IMR-90 (cell line): ENCODE results near the gene PNPLA1. TPM values are rescaled to one million over a fixed set of nuclear protein-coding genes. Genes with fewer than 3 reads are reported as not detected.

Experiments
- ATAC-seq: fragments of 200-7000 bp; cut with Tn5 transposase; 2 replicates; pipeline ENCODE4 v1.9.1; 2020; ENCODE audit warnings: low read depth, mild to moderate bottlenecking, moderate library complexity
- BruUV-seq: library from RNA; stranded (reverse); fragments of 400-500 nt; replicated peaks from 2 replicates; lab custom pipeline; 2021; lab: Mats Ljungman, UMichigan
- CTCF ChIA-PET: fragments of 300-600 bp; formaldehyde crosslinking; extraction: SDS; loops from one replicate; lab custom pipeline; 2021; ENCODE audit warnings: antibody characterized with exemption; lab: Yijun Ruan, JAX
- POLR2A ChIA-PET: fragments of 300-600 bp; sonication (Branson Sonifier 250); formaldehyde crosslinking; loops from one replicate; lab custom pipeline; 2022; ENCODE audit warnings: antibody characterized with exemption; ENCODE audit not compliant: unreplicated experiment; lab: Charles Lee
- DNase-seq: peaks from one replicate; pipeline ENCODE4 v3.0.0; 2013
- H2AFZ ChIP-seq: replicated peaks from 2 replicates; pipeline ENCODE3; 2013; ENCODE audit warnings: low read length, mild to moderate bottlenecking; ENCODE audit not compliant: poor library complexity
- H2AK5ac ChIP-seq: 2 replicates; pipeline ENCODE4 v1.6.1; 2013; ENCODE audit warnings: low read depth, low read length, inconsistent platforms
- H2AK9ac ChIP-seq: replicated peaks from 2 replicates; pipeline ENCODE3; 2013; ENCODE audit warnings: mild to moderate bottlenecking, low read depth, low read length, moderate library complexity; ENCODE audit not compliant: poor library complexity
- H2BK120ac ChIP-seq: 2 replicates; pipeline ENCODE4 v1.6.1; 2013; ENCODE audit warnings: low read depth, low read length, inconsistent platforms
- H2BK15ac ChIP-seq: 3 replicates; pipeline ENCODE4 v1.6.1; 2013; ENCODE audit warnings: low read depth, low read length, inconsistent platforms
- H2BK20ac ChIP-seq: 2 replicates; pipeline ENCODE4 v1.6.1; 2013; ENCODE audit warnings: low read depth, mild to moderate bottlenecking, inconsistent platforms, low read length, moderate library complexity
- H2BK5ac ChIP-seq: 2 replicates; pipeline ENCODE4 v1.6.1; 2013; ENCODE audit warnings: mild to moderate bottlenecking, low read depth, low read length, inconsistent platforms; ENCODE audit not compliant: poor library complexity, severe bottlenecking
- H3K14ac ChIP-seq: replicated peaks from 2 replicates; pipeline ENCODE4 v1.6.1; 2013; ENCODE audit warnings: low read depth, low read length, inconsistent platforms
- H3K18ac ChIP-seq: 2 replicates; pipeline ENCODE4 v1.6.1; 2013; ENCODE audit warnings: low read depth, low read length, control low read depth
- H3K23ac ChIP-seq: 2 replicates; pipeline ENCODE4 v1.6.1; 2013; ENCODE audit warnings: low read depth, low read length, inconsistent platforms
- H3K27ac ChIP-seq: 2 replicates; pipeline ENCODE4 v1.5.1; 2013; ENCODE audit warnings: mild to moderate bottlenecking, control low read depth, low read length; ENCODE audit not compliant: insufficient read depth
- H3K27me3 ChIP-seq: 2 replicates; pipeline ENCODE4 v1.6.1; 2013; ENCODE audit warnings: low read length; ENCODE audit not compliant: control insufficient read depth, insufficient read depth
- H3K36me3 ChIP-seq: 2 replicates; pipeline ENCODE4 v1.6.1; 2013; ENCODE audit warnings: low read length, mixed read lengths; ENCODE audit not compliant: control insufficient read depth, insufficient read depth
- H3K4ac ChIP-seq: 2 replicates; pipeline ENCODE4 v1.6.1; 2013; ENCODE audit warnings: low read depth, low read length, inconsistent platforms
- H3K4me1 ChIP-seq: 2 replicates; pipeline ENCODE4 v1.6.1; 2013; ENCODE audit warnings: low read length, mixed read lengths; ENCODE audit not compliant: control insufficient read depth, insufficient read depth
- H3K4me2 ChIP-seq: 2 replicates; pipeline ENCODE4 v1.6.1; 2013; ENCODE audit warnings: low read depth, mild to moderate bottlenecking, control low read depth, low read length, moderate library complexity
- H3K4me3 ChIP-seq: 2 replicates; pipeline ENCODE4 v1.5.1; 2013; ENCODE audit warnings: low read depth, mild to moderate bottlenecking, control low read depth, low read length, moderate library complexity; ENCODE audit not compliant: insufficient read depth
- H3K56ac ChIP-seq: 2 replicates; pipeline ENCODE4 v1.6.1; 2013; ENCODE audit warnings: low read length, inconsistent platforms; ENCODE audit not compliant: insufficient read depth; ENCODE audit errors: extremely low read depth
- H3K79me1 ChIP-seq, 2 experiments: 2 replicates each; pipeline ENCODE4 v1.6.1; 2013; ENCODE audit warnings: low read length in 2 of 2, inconsistent platforms in 1 of 2, low read depth in 1 of 2
- H3K9ac ChIP-seq: 2 replicates; pipeline ENCODE4 v1.6.1; 2013; ENCODE audit warnings: low read depth, low read length, control low read depth
- H3K9me1 ChIP-seq: 2 replicates; pipeline ENCODE4 v1.6.1; 2013; ENCODE audit warnings: low read length, inconsistent platforms; ENCODE audit not compliant: insufficient read depth
- H3K9me3 ChIP-seq: 2 replicates; pipeline ENCODE4 v1.6.1; 2013; ENCODE audit warnings: low read length; ENCODE audit not compliant: control insufficient read depth, insufficient read depth
- H4K20me1 ChIP-seq: 2 replicates; pipeline ENCODE4 v1.6.1; 2013; ENCODE audit warnings: low read length, inconsistent platforms; ENCODE audit not compliant: insufficient read depth
- H4K5ac ChIP-seq: 2 replicates; pipeline ENCODE4 v1.6.1; 2013; ENCODE audit warnings: mild to moderate bottlenecking, low read depth, low read length, control low read depth
- H4K8ac ChIP-seq, 2 experiments: 2 replicates each; pipeline ENCODE4 v1.6.1; 2013; ENCODE audit warnings: low read depth in 2 of 2, low read length in 2 of 2, control low read depth in 1 of 2, inconsistent platforms in 1 of 2
- H4K91ac ChIP-seq: 2 replicates; pipeline ENCODE4 v1.6.1; 2013; ENCODE audit warnings: low read depth, low read length, inconsistent platforms; ENCODE audit not compliant: insufficient read depth
- BHLHE40 ChIP-seq: fragments of 150-350 bp; IDR thresholded peaks from 2 replicates; pipeline ENCODE4 v1.6.1; 2016; ENCODE audit warnings: mild to moderate bottlenecking, low read depth, low read length
- CEBPB ChIP-seq: IDR thresholded peaks from 2 replicates; pipeline ENCODE4 v1.6.1; 2012; ENCODE audit warnings: low read depth, low read length, improper control_type of control experiment
- CHD1 ChIP-seq: IDR thresholded peaks from 2 replicates; pipeline ENCODE4 v1.6.1; 2012; ENCODE audit warnings: low read depth, low read length, improper control_type of control experiment
- MAFK ChIP-seq: IDR thresholded peaks from 2 replicates; pipeline ENCODE4 v1.6.1; 2012; ENCODE audit warnings: low read depth, low read length, improper control_type of control experiment
- MAZ ChIP-seq: IDR thresholded peaks from 2 replicates; pipeline ENCODE4 v1.6.1; 2012; ENCODE audit warnings: low read depth, mild to moderate bottlenecking, low read length, improper control_type of control experiment, moderate library complexity, borderline replicate concordance
- MXI1 ChIP-seq: IDR thresholded peaks from 2 replicates; pipeline ENCODE4 v1.6.1; 2012; ENCODE audit warnings: low read depth, mild to moderate bottlenecking, low read length, moderate library complexity, borderline replicate concordance
- NFE2L2 ChIP-seq: fragments of 150-350 bp; IDR thresholded peaks from 2 replicates; pipeline ENCODE4 v1.6.1; 2016; ENCODE audit warnings: low read depth, mild to moderate bottlenecking, low read length
- POLR2A ChIP-seq: IDR thresholded peaks from 2 replicates; pipeline ENCODE4 v1.6.1; 2012; ENCODE audit warnings: mild to moderate bottlenecking, low read depth, low read length
- RAD21 ChIP-seq: IDR thresholded peaks from 2 replicates; pipeline ENCODE4 v1.6.1; 2012; ENCODE audit warnings: low read length, improper control_type of control experiment
- RCOR1 ChIP-seq: IDR thresholded peaks from 2 replicates; pipeline ENCODE4 v1.6.1; 2012; ENCODE audit warnings: mild to moderate bottlenecking, low read length, improper control_type of control experiment; ENCODE audit not compliant: insufficient replicate concordance
- RFX5 ChIP-seq: IDR thresholded peaks from 2 replicates; pipeline ENCODE4 v1.8.0; 2012; ENCODE audit warnings: low read depth, mild to moderate bottlenecking, low read length, moderate library complexity
- SMC3 ChIP-seq: fragments of 150-350 bp; IDR thresholded peaks from 2 replicates; pipeline ENCODE4 v1.6.1; 2016; ENCODE audit warnings: low read depth, mild to moderate bottlenecking, antibody characterized with exemption, low read length, moderate library complexity
- WGBS, 2 experiments: methylation state at CpG; one replicate each; pipeline versions ENCODE4 v1.1.5 to v1.1.7; 2013; ENCODE audit warnings: missing lambda C conversion rate in 2 of 2; ENCODE audit not compliant: insufficient read length in 1 of 2; ENCODE audit errors: extremely low coverage in 2 of 2; 5-methylcytosine and 5-hydroxymethylcytosine counted together
- dilution Hi-C: fragments of 300-500 bp; cut with HindIII; formaldehyde crosslinking; loops from one replicate; pipeline ENCODE4 v1.14.3; 2018; ENCODE audit warnings: low sequenced_read_pairs; ENCODE audit not compliant: unreplicated experiment
- in situ Hi-C: fragments of 300-500 bp; cut with MboI; formaldehyde crosslinking; loops from 3 replicates; pipeline ENCODE4 v1.14.3; 2019; ENCODE audit warnings: low sequenced_read_pairs, inconsistent platforms, mixed read lengths
- intact Hi-C: fragments of 100-400 bp; cut with micrococcal nuclease; formaldehyde crosslinking; loops from 2 replicates; pipeline ENCODE4 v1.10.0; 2022
- polyA plus RNA-seq, 3 experiments: library from polyadenylated mRNA; depleted of rRNA; stranded (reverse); fragments of >200 nt; gene quantifications; 2 replicates each; pipeline ENCODE4 v1.2.3, GENCODE V29; 2012; ENCODE audit warnings: low replicate concordance in 1 of 3
- total RNA-seq: library from RNA; depleted of rRNA; stranded (reverse); fragments of >200 nt; gene quantifications from 2 replicates; pipeline ENCODE4 v1.2.3, GENCODE V29; 2012
- TF ChIP-seq, protein P1 (sequence below): fragments of 150-350 bp; IDR thresholded peaks from 2 replicates; pipeline ENCODE4 v1.6.1; 2017; ENCODE audit warnings: mild to moderate bottlenecking, antibody characterized with exemption, low read length, low read depth
- TF ChIP-seq, protein P2 (sequence below): conservative IDR thresholded peaks from 2 replicates; pipeline ENCODE4 v1.5.1; 2012; ENCODE audit warnings: mild to moderate bottlenecking, low read depth, low read length, improper control_type of control experiment

The PNPLA1 gene
- total and polyA plus RNA-seq, 2 of the 4 experiments (the other 2 are of a cell fraction) = not detected

DNA sequence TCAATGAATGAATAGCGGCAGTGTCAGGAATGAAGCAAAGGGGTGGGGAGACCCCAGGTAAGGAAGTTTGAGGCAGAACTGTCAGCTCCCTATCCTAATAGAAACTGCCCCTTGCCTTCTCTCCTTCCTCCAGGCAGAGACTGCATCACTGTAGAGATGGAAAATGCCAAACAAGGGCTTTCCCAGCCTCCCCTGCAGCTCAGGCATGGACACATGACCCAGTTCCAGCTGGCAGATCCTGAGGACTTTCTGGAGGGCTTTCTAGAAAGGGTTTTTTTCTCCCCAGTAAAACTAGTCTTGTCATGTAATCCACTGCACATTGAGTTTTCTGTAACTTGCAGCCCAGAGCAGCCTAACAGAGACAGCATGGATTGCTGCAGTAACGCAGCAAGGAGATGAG lies 17.9 kb upstream of the PNPLA1 start:
- POLR2A ChIA-PET = no interaction called here
- dilution Hi-C loops = no loop called here

More for the DNA sequence above, 17.9 kb upstream of the PNPLA1 start:
- Histone ChIP-seq H3K18ac (no peak overlapping the region), H3K79me1 (no peaks in the 10 kb centered on the region), H3K36me3 (no peaks in the 10 kb centered on the region), H3K23ac (no peak overlapping the region), H2BK15ac (no peak overlapping the region), H3K4me1 (peaks cover 12% of the 10 kb centered on the region), H4K20me1 (no peaks in the 10 kb centered on the region), H2BK20ac (no peak overlapping the region), H2AK9ac (no peak overlapping the region), H2AFZ (no peak overlapping the region), H3K27ac (no peak overlapping the region), H3K27me3 (peaks cover 2% of the 10 kb centered on the region; the same call in 1 of the 2 replicates), H3K9ac (no peak overlapping the region), H4K8ac (no peak overlapping the region), H3K14ac (no peak overlapping the region), H3K4me3 (no peak overlapping the region), H3K9me3 (no peaks in the 10 kb centered on the region), H4K5ac (no peak overlapping the region), H3K56ac (no peak overlapping the region), H3K4ac (no peak overlapping the region), H4K91ac (no peak overlapping the region), H3K4me2 (no peak overlapping the region), H2AK5ac (no peak overlapping the region), H2BK120ac (no peak overlapping the region), H2BK5ac (no peak overlapping the region), H3K9me1 (peaks cover 9% of the 10 kb centered on the region)
- no peak for DNase-seq
- TF ChIP-seq RFX5 (no peak), SMC3 (no peak), BHLHE40 (no peak), NFE2L2 (no peak), MAZ (no peak), RCOR1 (no peak), RAD21 (no peak), MAFK (no peak), CHD1 (no peak), POLR2A (no peak), MXI1 (no peak), CEBPB (no peak)
- TF ChIP-seq, protein P1, sequence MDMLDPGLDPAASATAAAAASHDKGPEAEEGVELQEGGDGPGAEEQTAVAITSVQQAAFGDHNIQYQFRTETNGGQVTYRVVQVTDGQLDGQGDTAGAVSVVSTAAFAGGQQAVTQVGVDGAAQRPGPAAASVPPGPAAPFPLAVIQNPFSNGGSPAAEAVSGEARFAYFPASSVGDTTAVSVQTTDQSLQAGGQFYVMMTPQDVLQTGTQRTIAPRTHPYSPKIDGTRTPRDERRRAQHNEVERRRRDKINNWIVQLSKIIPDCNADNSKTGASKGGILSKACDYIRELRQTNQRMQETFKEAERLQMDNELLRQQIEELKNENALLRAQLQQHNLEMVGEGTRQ = no peak
- TF ChIP-seq, protein P2, sequence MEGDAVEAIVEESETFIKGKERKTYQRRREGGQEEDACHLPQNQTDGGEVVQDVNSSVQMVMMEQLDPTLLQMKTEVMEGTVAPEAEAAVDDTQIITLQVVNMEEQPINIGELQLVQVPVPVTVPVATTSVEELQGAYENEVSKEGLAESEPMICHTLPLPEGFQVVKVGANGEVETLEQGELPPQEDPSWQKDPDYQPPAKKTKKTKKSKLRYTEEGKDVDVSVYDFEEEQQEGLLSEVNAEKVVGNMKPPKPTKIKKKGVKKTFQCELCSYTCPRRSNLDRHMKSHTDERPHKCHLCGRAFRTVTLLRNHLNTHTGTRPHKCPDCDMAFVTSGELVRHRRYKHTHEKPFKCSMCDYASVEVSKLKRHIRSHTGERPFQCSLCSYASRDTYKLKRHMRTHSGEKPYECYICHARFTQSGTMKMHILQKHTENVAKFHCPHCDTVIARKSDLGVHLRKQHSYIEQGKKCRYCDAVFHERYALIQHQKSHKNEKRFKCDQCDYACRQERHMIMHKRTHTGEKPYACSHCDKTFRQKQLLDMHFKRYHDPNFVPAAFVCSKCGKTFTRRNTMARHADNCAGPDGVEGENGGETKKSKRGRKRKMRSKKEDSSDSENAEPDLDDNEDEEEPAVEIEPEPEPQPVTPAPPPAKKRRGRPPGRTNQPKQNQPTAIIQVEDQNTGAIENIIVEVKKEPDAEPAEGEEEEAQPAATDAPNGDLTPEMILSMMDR = no peak
- intact Hi-C loops (no loop called here), in situ Hi-C loops (no loop called here)
- CTCF ChIA-PET = interaction anchor here (0.5 to 0.6 kb wide), 2 partner anchors 81 to 153 kb away, joined by 3 to 6 read pairs; no protein-coding TSS in a partner anchor
- WGBS, 2 experiments = no CpG with 5 or more reads among the region's 2 CpGs
- BruUV-seq = no TSS peak
- no peak for ATAC-seq
